ENCODE data around the gene CD177. TPM values are rescaled to one million over a fixed set of nuclear protein-coding genes. Genes with fewer than 3 reads are reported as not detected.
"Not testable (repeated sequence)": the region's sequence is repeated elsewhere in the genome, so short reads cannot be mapped to it uniquely, and the experiment has no call there.

CD177 gene
- total RNA-seq, 2 donors from 2014 or later = 3.0 to 6.0 TPM

GRCh38 chr19:43332058-43332922 lies 21.2 kb upstream of the CD177 start:
- Histone ChIP-seq H3K4me3 (ENCODE audit: low read length) (no peak overlapping the region), H3K9ac (ENCODE audit: extremely low read depth, low read length, poor library complexity, severe bottlenecking) (no peak overlapping the region), H3K27ac (ENCODE audit: low read depth, low read length) (no peak overlapping the region), H3K4me1 (ENCODE audit: control insufficient read depth, insufficient read depth, low read length) (no peaks in the 10 kb centered on the region), H3K9me3 (ENCODE audit: control insufficient read depth, low read length) (peaks cover 23% of the 10 kb centered on the region), H3K27me3 (ENCODE audit: control insufficient read depth, insufficient read depth, low read length, poor library complexity, severe bottlenecking) (no peaks in the 10 kb centered on the region), H3K36me3 (ENCODE audit: control insufficient read depth, insufficient read depth, low read length) (no peaks in the 10 kb centered on the region)
- Mint-ChIP-seq H3K27me3 (ENCODE audit: insufficient read depth) (no peaks in the 10 kb centered on the region), H3K4me3 (no peak overlapping the region), H3K27ac (no peak overlapping the region), H3K4me1 (no peaks in the 10 kb centered on the region), H3K9me3 (peaks cover 49% of the 10 kb centered on the region), H3K36me3 (ENCODE audit: low read depth) (peaks cover 9% of the 10 kb centered on the region)
- DNase-seq = peak; percentile 79
- no peak for TF ChIP-seq CTCF (conservative IDR thresholded peaks at IDR 0.05)
- 70% methylated on average over 7 to 10 of the region's 10 CpGs for WGBS, 2 experiments (ENCODE audit: insufficient coverage in 1 of 2, insufficient read length in 1 of 2)

GRCh38 chr19:43336508-43336907 lies 17.0 kb upstream of the CD177 start:
- H3K9ac ChIP-seq (ENCODE audit: extremely low read depth, low read length, poor library complexity, severe bottlenecking); H3K27me3 Mint-ChIP-seq (ENCODE audit: insufficient read depth); H3K27ac Mint-ChIP-seq; H3K4me1 ChIP-seq (ENCODE audit: control insufficient read depth, insufficient read depth, low read length); H3K4me3 ChIP-seq (ENCODE audit: low read length); H3K27me3 ChIP-seq (ENCODE audit: control insufficient read depth, insufficient read depth, low read length, poor library complexity, severe bottlenecking); H3K36me3 ChIP-seq (ENCODE audit: control insufficient read depth, insufficient read depth, low read length); H3K9me3 ChIP-seq (ENCODE audit: control insufficient read depth, low read length); H3K27ac ChIP-seq (ENCODE audit: low read depth, low read length); H3K4me1 Mint-ChIP-seq; H3K36me3 Mint-ChIP-seq (ENCODE audit: low read depth); H3K4me3 Mint-ChIP-seq; DNase-seq: not testable (repeated sequence)
- peaks cover 75% of the 10 kb centered on the region for H3K9me3 Mint-ChIP-seq
- 93 to 100% methylated on average over 2 of the region's 2 CpGs for WGBS, 2 experiments (ENCODE audit: insufficient coverage in 1 of 2, insufficient read length in 1 of 2)

GRCh38 chr19:43337737-43338136 lies 15.7 kb upstream of the CD177 start:
- peaks cover 76% of the 10 kb centered on the region for H3K9me3 Mint-ChIP-seq
- no peak overlapping the region for H3K27ac Mint-ChIP-seq
- Histone ChIP-seq H3K27ac (ENCODE audit: low read depth, low read length) (no peak overlapping the region), H3K9me3 (ENCODE audit: control insufficient read depth, low read length) (no peaks in the 10 kb centered on the region), H3K9ac (ENCODE audit: extremely low read depth, low read length, poor library complexity, severe bottlenecking) (no peak overlapping the region), H3K4me3 (ENCODE audit: low read length) (no peak overlapping the region), H3K36me3 (ENCODE audit: control insufficient read depth, insufficient read depth, low read length) (no peaks in the 10 kb centered on the region), H3K4me1 (ENCODE audit: control insufficient read depth, insufficient read depth, low read length) (no peaks in the 10 kb centered on the region), H3K27me3 (ENCODE audit: control insufficient read depth, insufficient read depth, low read length, poor library complexity, severe bottlenecking) (no peaks in the 10 kb centered on the region)
- DNase-seq = no peak
- H3K36me3 Mint-ChIP-seq (ENCODE audit: low read depth) = peaks cover 2% of the 10 kb centered on the region
- H3K27me3 Mint-ChIP-seq (ENCODE audit: insufficient read depth) = peaks cover 4% of the 10 kb centered on the region
- WGBS, 2 experiments (ENCODE audit: insufficient coverage in 1 of 2, insufficient read length in 1 of 2) = 89 to 94% methylated on average over 6 to 8 of the region's 8 CpGs
- TF ChIP-seq CTCF (conservative IDR thresholded peaks at IDR 0.05) = no peak
- H3K4me3 Mint-ChIP-seq = no peak overlapping the region
- no peaks in the 10 kb centered on the region for H3K4me1 Mint-ChIP-seq
